Activated CD8-positive, alpha-beta memory T cell treated with anti-CD3 and anti-CD28 coated beads for 4 hours (primary cell): ENCODE data around the gene ZCCHC24.

Source experiments
- DNase-seq, 2 donors: peaks; one replicate each; pipeline ENCODE4 v3.0.0-alpha.2; 2020; ENCODE audit warnings: low read depth in 2 of 2

The ZCCHC24 gene

GRCh38 chr10:79399223-79399831 lies 46.1 kb downstream of the ZCCHC24 start:
- DNase-seq, result no peak

- no peak for DNase-seq
Measured at GRCh38 chr10:79398642-79399041, 46.8 kb downstream of the ZCCHC24 start.

GRCh38 chr10:79397575-79398303 lies 47.7 kb downstream of the ZCCHC24 start:
- DNase-seq, result no peak

- no peak for DNase-seq
Measured at GRCh38 chr10:79397051-79397450, 48.4 kb downstream of the ZCCHC24 start.

GRCh38 chr10:79396520-79396919 lies 48.9 kb downstream of the ZCCHC24 start:
- DNase-seq, result no peak

- DNase-seq, result no peak
Measured at GRCh38 chr10:79394664-79395063, 50.8 kb downstream of the ZCCHC24 start.

GRCh38 chr10:79393924-79394610 lies 51.4 kb downstream of the ZCCHC24 start:
- DNase-seq, result no peak

- DNase-seq, result no peak
Measured at GRCh38 chr10:79393221-79393923, 52.1 kb downstream of the ZCCHC24 start.

- DNase-seq, result no peak
Measured at GRCh38 chr10:79392506-79393176, 52.8 kb downstream of the ZCCHC24 start.

- no peak for DNase-seq
Measured at GRCh38 chr10:79392020-79392398, 53.4 kb downstream of the ZCCHC24 start.

- DNase-seq, result no peak
Measured at GRCh38 chr10:79391231-79392019, 54.0 kb downstream of the ZCCHC24 start.

GRCh38 chr10:79390551-79391229 lies 54.7 kb downstream of the ZCCHC24 start:
- no peak for DNase-seq

GRCh38 chr10:79390057-79390456 lies 55.4 kb downstream of the ZCCHC24 start:
- DNase-seq, result no peak

GRCh38 chr10:79387974-79388850 lies 57.2 kb downstream of the ZCCHC24 start:
- no peak for DNase-seq

GRCh38 chr10:79387466-79387973 lies 57.9 kb downstream of the ZCCHC24 start:
- no peak for DNase-seq

- no peak for DNase-seq
Measured at GRCh38 chr10:79386637-79387465, 58.6 kb downstream of the ZCCHC24 start.

GRCh38 chr10:79385804-79386531 lies 59.5 kb downstream of the ZCCHC24 start:
- no peak for DNase-seq

GRCh38 chr10:79385392-79385795 lies 60.0 kb downstream of the ZCCHC24 start:
- no peak for DNase-seq
